ENCODE measurements around the gene PRKCA.

The PRKCA gene

GRCh38 chr17:66625311-66625767, 322.9 kb downstream of the PRKCA start:
- no peak for DNase-seq (ENCODE audit: low read depth)

GRCh38 chr17:66627985-66628384, 325.6 kb downstream of the PRKCA start:
- DNase-seq (ENCODE audit: low read depth), result no peak

DNA sequence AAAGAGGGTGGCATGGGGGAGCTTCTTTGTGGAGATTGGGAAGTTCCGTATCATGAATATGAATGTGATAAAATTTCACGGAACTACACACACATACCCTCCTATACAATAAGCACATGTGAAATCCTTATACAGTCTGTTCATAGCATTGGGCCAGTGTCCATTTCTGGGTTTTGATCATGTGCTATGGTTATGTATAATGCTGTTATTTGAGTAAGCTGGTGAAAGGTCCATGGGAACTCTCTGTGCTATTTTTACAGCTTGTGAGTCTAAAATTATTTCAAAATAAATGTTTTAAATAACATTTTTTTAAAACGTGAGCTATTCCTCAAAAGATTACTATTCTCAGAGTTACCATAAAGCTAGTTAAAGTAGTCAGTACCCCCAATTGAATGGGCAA, 327.3 kb downstream of the PRKCA start:
- no peak for DNase-seq (ENCODE audit: low read depth)

- no peak for DNase-seq (ENCODE audit: low read depth)
Measured at GRCh38 chr17:66630379-66630778, 328.0 kb downstream of the PRKCA start.

- no peak for DNase-seq (ENCODE audit: low read depth)
Measured at GRCh38 chr17:66630828-66631472, 328.5 kb downstream of the PRKCA start.

DNA sequence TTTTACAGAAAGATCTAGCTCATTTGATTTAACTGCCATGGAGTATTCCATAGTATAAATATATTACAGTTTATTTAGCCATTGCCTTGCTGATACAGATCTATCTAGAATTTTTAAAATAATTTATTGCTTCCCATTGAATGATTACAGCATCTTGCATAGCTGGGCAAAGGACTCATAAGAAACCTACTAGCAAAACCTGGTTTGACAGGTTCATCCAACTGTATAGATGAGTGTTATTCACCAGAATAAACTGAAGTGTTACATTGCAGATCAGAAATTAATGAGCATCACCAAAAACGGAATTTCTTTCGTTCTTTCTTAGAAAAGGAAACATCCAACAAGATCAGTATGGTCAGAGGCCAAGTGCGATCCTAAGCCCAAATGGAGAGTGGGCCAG, 330.3 kb downstream of the PRKCA start:
- no peak for DNase-seq (ENCODE audit: low read depth)

DNA sequence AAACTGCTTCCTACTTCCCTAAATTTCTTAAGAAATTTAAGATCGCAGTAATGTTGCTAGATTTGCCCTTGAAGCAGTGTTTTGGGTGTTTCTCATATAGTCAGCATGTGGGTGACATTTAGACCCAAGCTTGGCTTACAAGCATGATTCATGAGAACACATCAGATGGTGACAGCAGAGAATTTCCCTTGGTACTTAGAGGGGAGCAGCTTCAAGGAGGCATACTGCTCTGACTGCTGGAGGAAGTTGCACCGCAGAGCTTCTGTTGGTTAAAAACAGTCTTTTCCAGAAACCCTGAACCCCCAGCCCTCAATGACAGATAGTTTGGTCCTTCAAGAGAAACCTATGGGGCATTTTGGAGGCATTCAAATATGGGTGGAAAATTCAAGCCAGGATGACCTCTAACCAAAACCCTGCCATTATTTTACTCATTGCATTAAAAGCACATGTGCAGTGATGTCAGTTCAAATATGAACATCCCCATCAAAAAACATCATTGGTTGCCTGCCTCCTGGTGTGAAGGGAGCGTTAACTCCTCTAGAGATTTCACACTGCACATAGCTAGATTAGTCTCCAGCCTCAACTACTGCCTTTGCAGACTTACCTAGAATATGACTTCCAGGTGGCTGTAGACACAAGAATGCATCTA, 331.0 kb downstream of the PRKCA start:
- no peak for DNase-seq (ENCODE audit: low read depth)

DNA sequence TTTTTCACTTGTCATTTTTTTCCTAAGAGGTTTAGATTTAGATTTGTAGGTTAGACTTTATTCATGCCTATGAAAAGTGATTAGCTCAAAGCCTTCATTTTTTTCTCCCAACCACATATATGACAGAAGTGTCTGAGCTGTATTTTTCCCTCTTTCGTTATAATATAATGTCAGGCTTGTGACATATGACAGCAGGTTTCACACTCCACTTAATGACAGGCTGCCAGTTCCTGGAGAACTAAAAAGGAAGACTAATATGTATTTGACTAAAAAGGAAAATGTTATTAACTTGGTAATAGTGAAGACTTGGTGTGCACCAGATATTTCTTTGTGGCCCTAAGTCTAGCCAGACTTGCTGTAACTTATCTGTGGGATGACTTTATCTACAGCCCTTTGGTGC, 331.8 kb downstream of the PRKCA start:
- no peak for DNase-seq (ENCODE audit: low read depth)

DNA sequence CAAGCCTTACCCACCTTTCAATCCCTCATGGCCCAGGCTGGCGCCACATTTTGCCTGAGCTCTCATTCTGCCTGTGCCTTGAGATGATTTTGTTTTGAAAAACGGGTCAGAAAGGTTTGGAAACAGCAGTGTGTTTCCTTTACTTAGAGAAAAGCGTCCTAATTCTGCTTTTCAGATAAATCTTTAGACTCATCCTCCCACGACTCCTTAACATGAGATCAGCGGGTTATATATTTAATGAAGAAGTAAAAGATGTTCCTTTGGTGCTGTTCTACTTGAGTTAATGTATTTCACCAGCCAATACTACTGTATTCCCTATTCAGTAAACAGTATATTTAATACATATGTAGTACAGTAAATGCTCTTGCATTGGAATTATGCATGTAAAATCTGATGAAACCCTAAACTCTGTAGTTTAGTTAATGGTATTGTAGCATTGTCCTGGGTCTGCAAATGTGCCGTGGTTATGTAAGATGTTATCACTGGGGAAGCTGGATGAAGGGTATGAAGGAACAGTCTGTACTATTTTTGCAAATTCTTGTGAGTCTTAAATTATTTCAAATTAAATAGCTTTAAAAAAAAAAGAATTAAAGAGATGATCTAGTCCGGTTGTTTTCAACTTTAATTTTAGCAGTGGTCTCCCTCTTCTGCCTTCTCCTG, 333.1 kb downstream of the PRKCA start:
- DNase-seq (ENCODE audit: low read depth), result no peak

DNA sequence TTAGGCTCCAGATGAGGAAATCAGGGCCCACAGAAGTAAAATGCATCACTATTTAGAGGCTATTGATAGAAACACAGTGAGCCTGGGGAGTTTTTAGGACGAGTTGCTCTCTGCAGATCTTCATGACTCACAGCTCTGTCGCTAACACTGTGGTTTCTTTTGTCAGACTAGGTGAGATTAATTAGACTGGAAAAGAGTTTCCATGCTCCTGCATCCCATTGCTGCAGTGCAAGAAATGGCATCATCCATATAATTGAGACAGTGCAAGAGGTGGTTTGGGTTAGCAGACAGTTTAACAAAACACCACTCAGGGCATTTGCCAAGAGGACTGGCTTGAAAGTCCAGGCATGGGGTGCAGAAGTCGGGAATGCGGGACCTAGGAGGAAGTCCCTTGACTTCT, 333.7 kb downstream of the PRKCA start:
- no peak for DNase-seq (ENCODE audit: low read depth)

DNA sequence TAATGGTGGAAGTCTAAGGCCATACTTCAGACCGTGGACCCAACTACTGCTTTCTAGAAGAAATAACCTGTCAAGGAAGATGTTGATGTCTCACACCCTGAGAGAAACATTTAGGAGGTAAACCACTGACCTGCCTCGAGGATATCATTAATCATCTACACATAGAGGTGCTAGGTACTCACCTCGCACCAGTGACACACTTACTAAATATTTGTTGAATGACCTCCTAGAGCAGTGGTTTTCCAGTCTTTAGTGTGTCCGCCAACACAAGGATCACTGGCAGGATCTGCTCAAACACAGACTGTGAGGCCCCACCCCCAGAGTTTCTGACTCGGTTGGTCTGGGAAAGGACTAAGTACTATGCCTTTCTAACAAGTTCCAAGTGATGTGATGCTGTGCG, 335.1 kb downstream of the PRKCA start:
- no peak for DNase-seq (ENCODE audit: low read depth)

DNA sequence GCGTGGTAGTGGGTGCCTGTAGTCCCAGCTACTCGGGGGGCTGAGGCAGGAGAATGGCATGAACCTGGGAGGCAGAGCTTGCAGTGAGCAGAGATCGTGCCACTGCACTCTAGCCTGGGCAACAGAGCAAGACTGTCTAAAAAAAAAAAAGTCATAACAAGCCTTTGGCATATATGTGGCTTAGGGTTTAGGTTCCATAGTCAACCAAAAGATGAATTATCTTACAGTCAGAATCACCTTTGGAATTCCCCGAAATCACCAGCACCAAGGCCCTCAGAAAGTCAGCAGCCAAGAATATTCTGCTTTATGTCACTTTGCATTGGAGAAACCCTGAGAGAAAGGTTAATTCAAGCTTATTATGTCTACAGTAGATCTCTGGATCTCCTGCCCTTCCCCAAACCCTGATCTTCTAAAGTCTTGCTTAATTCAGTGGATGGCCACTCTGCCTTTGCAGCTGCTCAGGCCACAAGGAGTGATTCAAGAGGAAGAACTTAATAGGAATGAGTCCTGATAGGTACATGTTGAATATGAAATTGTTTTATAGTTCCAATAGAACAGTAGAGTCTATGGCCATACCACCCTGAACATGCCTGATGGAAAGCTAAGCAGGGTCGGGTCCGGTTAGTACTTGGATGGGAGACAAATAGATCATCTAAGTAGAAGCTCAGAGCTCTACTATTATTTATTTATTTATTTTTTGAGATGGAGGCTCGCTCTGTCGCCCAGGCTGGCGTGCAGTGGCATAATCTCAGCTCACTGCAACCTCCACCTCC, 336.5 kb downstream of the PRKCA start:
- no peak for DNase-seq (ENCODE audit: low read depth)

- no peak for DNase-seq (ENCODE audit: low read depth)
Measured at GRCh38 chr17:66643815-66644710, 341.6 kb downstream of the PRKCA start.

DNA sequence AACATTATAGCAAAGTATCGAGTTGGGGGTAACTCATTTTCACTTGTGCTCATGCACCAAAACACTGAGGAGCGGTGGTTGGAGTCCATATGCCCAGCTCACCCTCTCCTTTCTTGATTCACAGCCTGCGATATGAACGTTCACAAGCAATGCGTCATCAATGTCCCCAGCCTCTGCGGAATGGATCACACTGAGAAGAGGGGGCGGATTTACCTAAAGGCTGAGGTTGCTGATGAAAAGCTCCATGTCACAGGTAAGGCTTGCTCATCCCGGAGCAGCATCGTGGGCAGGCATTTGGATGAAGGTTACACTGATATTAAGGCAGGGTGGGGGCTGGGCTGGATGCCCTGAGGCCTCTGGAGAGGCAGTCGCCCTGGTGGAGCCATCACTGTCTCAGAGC, 342.8 kb downstream of the PRKCA start:
- no peak for DNase-seq (ENCODE audit: low read depth)

GRCh38 chr17:66647391-66647983, 345.1 kb downstream of the PRKCA start:
- no peak for DNase-seq (ENCODE audit: low read depth)

GRCh38 chr17:66649818-66650543, 347.6 kb downstream of the PRKCA start:
- no peak for DNase-seq (ENCODE audit: low read depth)

DNA sequence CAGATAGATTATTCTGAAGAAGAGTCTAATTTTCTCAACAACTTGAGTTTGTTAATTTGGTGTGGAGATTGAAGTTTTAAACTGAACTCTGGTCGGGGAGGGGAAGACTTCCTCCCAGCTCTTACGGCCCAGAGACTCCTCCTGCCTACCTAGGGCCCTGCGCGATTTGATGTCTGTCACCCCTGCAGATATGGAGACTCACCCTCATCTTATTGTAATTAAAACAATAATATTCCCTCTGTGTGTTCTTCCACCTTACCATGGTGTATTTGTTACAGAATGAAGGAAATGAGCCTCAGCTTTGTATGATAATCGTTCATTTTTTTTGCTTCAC, 348.1 kb downstream of the PRKCA start:
- no peak for DNase-seq (ENCODE audit: low read depth)

- no peak for DNase-seq (ENCODE audit: low read depth)
Measured at GRCh38 chr17:66652840-66653507, 350.6 kb downstream of the PRKCA start.

DNA sequence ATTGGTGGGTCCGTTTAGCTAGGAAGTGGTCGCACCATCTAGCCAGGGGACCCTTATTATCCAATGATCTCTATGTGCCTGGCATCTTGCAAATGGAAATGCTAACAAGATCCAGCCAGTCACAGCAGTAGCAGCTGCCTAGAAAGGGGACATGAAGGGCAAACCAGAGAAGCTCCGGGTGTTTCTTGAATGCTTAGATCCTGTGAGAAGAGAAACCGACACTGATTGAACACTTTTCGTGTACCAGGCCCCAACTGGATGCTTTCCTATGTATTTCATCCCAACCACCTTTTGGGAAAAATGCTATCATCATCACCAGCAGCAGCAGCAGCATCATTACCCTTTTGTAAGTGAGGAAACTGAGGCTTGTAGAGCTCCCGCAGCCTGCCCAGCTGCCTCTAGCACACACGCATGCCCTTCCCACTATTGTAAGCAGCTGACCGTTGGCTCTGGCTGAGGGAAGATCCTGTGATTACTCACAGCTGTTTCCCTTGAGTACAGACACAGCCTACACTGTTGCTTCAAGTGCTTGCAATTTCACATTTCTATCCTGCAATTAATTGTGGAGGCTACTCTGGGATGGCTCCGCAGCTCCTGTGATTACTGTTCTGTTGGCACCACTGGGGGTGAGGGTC, 351.8 kb downstream of the PRKCA start:
- DNase-seq (ENCODE audit: low read depth), result no peak

DNA sequence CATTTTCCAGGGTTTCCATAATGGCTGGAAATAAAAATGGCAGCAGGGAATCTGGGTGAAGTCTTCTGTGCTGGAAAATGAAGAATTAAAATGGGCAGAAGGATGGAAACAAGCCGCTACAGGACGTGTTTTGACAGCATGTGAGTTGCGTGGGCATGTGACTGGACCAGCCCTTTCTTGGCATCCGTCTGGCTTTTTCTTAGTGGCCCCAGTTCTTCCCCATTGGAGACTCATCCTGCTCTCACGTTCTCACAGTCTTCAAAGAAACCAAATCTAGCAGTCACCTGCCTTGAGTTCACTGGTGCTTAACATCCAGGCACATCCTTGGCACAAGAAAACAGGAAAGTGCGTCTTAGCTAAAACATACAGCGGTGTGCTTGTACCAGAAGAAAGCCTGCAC, 352.4 kb downstream of the PRKCA start:
- DNase-seq (ENCODE audit: low read depth), result no peak
